ENCODE data around the gene NFATC2.
"Not testable (repeated sequence)": the region's sequence is repeated elsewhere in the genome, so short reads cannot be mapped to it uniquely, and the experiment has no call there.

The NFATC2 gene

GRCh38 chr20:51494241-51495110, 48.0 kb downstream of the NFATC2 start:
- no peak for DNase-seq (ENCODE audit: low read depth)

- no peak for DNase-seq (ENCODE audit: low read depth)
These were observed 49.1 kb downstream of the NFATC2 start for GRCh38 chr20:51493346-51493791.

GRCh38 chr20:51492167-51493092, 50.1 kb downstream of the NFATC2 start:
- no peak for DNase-seq (ENCODE audit: low read depth)

GRCh38 chr20:51491393-51491792, 51.1 kb downstream of the NFATC2 start:
- no peak for DNase-seq (ENCODE audit: low read depth)

- DNase-seq (ENCODE audit: low read depth): no peak
These were observed 51.9 kb downstream of the NFATC2 start for GRCh38 chr20:51490635-51491034.

- DNase-seq (ENCODE audit: low read depth): no peak
These were observed 52.9 kb downstream of the NFATC2 start for GRCh38 chr20:51489611-51490010.

- no peak for DNase-seq (ENCODE audit: low read depth)
These were observed 54.2 kb downstream of the NFATC2 start for GRCh38 chr20:51488331-51488730.

- peak; percentile 60 for DNase-seq (ENCODE audit: low read depth)
These were observed 54.8 kb downstream of the NFATC2 start for GRCh38 chr20:51487565-51488268.

- DNase-seq (ENCODE audit: low read depth): no peak
These were observed 55.4 kb downstream of the NFATC2 start for GRCh38 chr20:51487076-51487475.

GRCh38 chr20:51486197-51487005, 56.1 kb downstream of the NFATC2 start:
- DNase-seq (ENCODE audit: low read depth): no peak

GRCh38 chr20:51484831-51485230, 57.7 kb downstream of the NFATC2 start:
- DNase-seq (ENCODE audit: low read depth): no peak

GRCh38 chr20:51484141-51484815, 58.2 kb downstream of the NFATC2 start:
- DNase-seq (ENCODE audit: low read depth): no peak

GRCh38 chr20:51482836-51483473, 59.6 kb downstream of the NFATC2 start:
- no peak for DNase-seq (ENCODE audit: low read depth)

- DNase-seq (ENCODE audit: low read depth): no peak
These were observed 61.1 kb downstream of the NFATC2 start for GRCh38 chr20:51481341-51481914.

GRCh38 chr20:51480507-51481270, 61.8 kb downstream of the NFATC2 start:
- no peak for DNase-seq (ENCODE audit: low read depth)

GRCh38 chr20:51476106-51476505, 66.4 kb downstream of the NFATC2 start:
- not testable (repeated sequence) for DNase-seq (ENCODE audit: low read depth)

GRCh38 chr20:51473771-51474170, 68.7 kb downstream of the NFATC2 start:
- no peak for DNase-seq (ENCODE audit: low read depth)

GRCh38 chr20:51473256-51473655, 69.3 kb downstream of the NFATC2 start:
- DNase-seq (ENCODE audit: low read depth): no peak

GRCh38 chr20:51470907-51471411, 71.6 kb downstream of the NFATC2 start:
- DNase-seq (ENCODE audit: low read depth): no peak

All from stromal cell of bone marrow (primary cell).